SW 1271 (cell line): ENCODE measurements around the gene PYGL.
"Not testable (repeated sequence)": the region's sequence is repeated elsewhere in the genome, so short reads cannot be mapped to it uniquely, and the experiment has no call there.

Source experiments
- DNase-seq, 2 experiments: peaks; one replicate each; lab custom pipeline; 2025; lab: John Stamatoyannopoulos, UW

The PYGL gene

DNA sequence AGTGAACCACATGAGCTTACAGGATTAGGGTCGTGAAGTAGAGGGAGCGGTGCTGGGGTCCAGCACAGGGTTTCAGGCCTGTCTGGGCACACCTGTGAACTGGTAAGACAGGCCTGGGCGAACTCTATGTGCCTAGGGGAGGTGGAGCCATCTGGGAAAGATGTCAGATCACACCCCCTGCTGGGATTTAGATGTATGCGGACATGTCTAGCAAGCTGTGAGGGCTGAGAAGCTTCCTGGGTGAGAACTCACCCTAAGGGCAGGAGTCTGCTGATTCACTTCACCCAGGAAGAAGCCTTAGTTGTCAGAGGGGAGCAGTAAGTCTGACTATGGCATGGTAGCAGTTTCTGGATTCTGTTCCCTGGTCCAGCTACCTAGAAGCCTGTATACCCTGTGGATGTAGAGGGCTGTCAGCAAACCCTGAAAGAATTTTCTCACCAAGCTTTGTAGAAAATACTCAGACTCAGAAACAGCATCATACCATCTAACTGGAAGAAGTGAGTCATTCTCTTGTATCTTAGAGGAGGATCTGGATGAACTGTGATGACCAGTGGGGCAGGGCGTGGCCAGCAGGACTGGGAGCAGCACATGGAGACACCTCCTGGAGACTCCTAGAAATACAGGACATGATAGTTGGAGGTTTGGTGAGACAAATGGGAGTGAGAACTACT lies 11.2 kb upstream of the PYGL start:
- peak; percentile 92 to 97 for DNase-seq

DNA sequence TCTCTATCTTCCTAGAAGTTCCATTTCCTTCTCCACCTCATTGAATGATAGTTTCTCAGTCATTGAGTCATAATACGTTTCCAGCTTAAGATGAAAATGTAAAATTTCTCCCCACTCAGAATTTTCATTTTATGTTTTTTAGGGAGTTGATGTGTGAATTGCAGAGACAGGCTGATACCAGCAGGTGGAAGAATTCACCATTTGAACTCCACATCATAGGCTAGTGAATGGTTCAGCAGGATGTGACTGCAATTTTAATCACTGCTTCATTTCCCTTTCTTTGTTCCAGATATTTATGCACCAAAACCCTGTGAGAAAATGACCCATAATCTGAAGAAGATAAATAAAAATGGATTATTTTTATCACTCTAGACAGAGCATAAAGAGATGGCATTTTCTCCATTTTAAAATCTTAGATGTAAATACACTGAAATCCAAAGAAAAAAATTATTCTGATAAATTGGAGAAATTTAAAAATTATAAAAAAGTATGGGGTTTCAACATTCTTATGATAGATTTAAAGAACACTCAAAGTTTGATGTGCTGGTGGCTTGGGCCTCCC lies 10.6 kb upstream of the PYGL start:
- peak in 1 of 2 experiments; percentile 60 for DNase-seq

DNA sequence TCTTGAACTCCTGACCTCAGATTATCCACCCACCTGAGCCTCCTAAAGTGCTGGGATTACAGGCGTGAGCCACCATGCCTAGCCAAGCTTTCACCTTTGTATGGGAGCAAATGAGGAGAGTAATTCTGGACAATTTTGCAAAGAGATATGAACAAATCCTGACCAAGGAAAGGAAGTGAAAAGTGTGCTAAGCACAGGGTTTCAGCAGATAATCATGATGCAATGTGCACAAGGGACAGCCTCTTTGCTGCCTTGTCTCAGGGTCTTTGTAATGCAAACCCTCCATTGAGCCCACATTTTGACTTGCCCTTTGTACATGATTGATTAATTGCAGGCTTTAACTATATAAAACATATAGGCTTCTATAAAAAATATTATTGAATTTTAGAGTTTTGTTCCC lies 9.2 kb upstream of the PYGL start:
- no peak for DNase-seq

DNA sequence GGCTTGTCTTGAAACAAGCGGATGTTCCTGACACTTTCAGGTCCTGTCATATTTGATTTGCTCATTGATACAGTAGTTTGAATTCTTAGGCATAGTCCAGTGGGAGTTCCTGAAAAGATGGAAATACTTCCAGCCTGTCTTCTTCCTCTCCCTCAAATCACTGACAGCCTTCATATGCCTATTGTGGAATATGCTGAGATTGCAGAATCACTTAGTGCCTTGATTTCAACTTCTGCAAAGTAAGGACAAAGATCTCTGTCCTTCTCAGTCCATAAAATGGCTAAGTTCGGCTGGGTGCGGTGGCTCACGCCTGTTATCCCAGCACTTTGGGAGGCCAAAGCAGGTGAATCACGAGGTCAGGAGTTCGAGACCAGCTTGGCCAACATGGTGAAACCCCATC lies 6.7 kb upstream of the PYGL start:
- no peak for DNase-seq

DNA sequence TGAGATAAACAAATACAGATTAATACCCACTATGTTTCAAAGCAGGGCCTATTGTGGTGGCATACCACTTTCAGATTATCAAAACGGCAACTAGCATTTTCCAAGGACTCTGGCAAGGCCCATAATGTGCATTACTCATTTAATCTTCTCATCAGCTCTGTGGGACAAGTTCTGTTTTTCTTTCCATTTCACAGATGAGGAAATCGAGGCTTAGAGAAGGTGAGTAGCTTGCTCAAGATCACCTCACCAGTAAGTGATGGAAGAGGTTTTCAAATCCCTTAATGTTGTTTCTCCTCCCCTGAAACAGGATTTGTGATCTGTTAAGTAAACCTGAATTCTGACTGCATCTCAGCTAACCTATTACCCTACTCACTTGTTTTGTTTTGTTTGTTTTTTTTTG lies 3.9 kb upstream of the PYGL start:
- DNase-seq: no peak

DNA sequence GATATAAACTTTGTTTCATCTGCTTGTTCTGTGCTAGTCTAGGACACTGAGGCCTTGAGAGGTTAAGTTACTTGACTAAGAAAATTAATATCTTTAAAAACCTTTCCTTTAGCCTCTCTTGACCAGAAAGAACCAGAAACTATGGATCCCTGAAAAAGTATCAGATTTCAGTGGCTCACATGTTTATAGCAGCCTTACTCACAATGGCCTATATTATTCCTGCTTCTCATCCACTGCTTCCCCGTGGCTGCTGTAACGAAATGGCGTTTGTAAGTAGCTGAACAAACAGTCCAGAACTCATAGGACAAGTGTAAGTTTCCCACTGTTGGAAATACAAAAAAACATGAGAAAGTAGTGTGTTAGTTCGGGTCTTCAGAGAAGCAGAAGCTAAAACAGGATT lies 3.2 kb upstream of the PYGL start:
- no peak for DNase-seq

DNA sequence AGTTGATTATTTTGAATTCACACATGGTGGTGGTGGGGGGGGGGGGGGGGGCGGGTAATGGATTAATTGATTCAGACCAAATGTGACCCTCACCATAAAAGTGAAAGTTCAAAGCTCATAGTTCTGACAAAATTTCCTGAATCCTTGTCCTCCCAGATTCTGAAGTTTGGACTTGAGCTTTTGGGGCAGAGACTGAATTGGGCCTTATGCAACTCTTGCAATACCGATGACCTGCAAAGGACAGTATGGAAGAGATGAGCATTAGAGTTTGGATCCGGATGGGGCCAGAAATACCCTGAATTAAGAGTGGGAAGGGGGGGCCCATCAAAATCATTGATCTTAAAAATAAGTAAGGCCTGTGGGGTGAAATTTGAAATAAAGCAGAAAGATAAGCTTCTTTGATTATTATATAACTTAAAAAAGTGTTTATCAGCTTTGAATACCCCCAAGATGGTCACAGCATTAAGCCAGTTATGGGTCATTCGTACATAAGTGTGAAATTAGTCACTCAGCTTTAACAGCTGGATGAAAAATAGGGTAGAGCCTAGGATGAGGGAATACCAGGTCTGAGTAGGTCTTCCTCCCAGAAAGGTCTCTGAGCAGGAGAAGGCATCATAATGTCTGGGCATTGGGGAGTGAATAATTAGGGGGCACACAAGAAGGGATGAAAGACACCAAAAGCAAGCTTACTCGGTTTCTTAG lies 2.1 kb upstream of the PYGL start:
- DNase-seq: no peak

DNA sequence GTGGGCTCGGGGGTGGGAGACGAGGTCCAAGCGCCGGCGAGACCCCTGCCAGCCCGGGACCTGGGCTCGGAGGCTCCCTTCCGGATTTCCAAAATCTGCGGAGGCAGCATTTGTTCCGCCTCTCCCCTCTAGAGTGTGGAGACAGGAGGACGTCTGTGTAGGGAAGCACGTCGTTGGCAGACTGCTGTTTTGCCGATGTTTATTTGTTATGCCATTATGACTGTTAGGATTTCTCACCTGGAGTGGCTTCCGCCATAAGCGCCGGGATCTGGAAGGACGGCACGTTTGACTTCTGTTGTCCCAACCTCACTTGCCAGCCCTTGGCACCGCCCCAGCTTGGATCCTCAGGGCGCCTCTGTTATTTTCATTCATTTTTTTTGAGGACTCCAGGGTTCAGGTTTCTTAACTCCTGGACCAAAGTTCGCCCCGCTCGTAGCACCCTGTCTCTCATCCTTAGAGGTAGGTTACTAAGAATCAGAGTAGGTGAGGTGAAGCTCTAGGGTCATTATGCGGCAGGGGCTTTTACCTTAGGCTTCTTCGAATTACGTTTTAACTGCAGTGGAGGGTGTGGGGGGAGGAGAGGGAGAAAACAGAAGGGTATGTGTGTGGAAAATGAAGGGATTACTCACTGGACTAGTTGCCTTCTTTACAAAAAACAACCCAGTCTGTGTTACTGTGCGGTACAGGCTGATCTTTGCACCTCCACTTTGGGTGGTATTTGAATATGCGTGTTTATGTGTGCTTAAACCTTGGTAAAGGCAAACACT lies 547 bp upstream of the PYGL start:
- peak in 1 of 2 experiments; percentile 77 for DNase-seq

DNA sequence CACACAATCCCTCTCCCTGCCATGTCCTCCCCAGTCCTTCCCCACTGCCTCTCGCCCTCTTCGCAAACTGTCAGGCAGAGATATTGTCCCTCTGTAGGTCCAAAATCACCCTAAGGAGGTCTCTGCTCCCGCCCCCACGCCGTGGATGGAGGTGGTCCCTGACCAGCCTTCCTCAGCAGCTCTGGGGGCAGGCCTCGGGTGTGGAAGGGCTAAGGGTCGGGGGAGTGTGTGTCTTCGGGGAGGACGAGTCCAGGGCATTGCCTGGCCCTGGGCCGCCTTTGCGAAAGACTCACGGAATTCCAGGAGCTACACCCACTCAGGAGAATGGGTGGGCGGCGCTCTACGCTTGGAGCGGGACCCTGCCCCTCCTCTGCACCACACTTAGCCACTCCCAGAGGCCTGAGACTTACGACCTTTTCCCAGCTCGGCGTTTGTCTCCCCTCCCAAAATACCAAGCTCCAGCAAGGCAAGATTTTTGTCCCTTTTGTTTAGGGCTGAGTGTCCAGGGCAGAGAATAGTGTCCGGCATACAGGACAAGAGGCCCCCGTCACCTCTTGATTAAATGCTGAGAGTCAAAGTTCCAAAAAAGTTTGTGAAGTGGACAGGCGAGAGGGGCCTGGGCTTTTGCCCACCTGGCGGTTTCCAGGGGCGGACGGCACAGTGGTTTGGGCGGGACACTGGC lies 881 bp downstream of the PYGL start:
- peak; percentile 36 to 82 for DNase-seq

DNA sequence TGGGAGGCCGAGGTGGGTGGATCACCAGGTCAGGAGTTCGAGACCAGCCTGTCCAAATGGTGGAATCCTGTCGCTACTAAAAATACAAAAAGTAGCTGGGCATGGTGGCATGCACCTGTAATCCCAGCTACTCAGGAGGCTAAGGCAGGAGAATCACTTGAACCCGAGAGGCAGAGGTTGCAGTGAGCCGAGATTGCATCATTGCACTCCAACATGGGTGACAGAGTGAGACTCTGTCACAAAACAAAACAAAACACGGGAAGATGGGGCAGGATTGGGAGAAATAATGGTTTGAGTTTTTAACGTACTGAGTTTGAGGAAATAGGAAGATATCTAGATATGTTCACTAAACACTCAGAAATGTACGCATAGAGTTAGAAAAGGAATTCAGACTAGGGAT lies 2.6 kb downstream of the PYGL start:
- not testable (repeated sequence) for DNase-seq

DNA sequence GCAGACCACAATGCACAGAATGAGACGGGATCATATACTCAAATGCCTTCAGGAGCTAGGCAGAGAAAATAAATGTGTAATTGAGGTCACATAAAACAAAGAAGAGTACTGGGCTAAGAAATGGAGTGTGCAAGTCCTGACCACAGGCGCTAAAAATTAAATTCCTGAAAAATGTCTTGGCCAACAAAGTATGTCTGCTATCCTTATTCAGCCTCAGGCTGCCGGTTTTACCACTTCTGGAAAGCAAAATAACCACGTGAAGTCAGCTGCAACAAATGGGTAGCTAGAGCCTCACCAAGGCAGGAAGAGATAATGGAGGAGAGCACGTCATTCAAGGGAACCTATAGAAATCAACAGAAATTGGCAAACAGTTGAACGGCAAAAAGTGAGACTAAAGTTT lies 3.1 kb downstream of the PYGL start:
- DNase-seq: no peak

DNA sequence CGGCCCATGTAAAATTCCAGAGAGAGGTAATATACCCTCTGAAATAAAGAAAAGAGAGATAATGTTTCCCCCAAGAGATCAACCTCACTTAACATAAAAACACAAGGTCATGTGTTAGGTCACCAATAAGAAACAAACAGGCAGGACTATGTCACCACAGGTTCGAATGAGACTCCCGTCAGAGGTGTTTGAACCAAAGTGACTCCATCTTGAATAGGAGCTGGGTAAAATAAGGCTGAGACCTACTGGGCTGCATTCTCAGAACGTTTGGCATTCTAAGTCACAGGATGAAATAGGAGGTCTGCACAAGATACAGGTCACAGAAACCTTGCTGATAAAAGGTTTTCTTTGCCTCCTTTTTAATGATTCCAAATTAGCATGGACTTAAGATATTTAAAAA lies 6.5 kb downstream of the PYGL start:
- DNase-seq: no peak

DNA sequence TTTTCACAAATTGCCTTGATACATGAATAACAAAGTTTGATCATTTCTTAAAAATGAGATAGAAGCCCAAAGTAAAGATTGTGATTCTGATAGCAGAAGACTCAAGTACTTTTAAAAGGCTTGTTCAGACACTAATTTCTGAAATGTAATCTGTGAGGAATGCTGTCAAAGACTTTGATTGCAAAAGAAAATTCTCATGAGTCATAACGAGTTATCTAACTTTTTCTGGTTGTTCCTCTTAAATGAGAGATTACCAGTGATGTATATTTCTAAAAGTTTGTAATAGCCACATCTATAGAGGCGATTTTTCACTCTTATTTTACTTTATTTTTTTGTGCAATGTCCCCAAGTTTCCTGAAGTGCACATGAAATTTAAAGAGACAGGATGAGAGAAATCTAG lies 7.0 kb downstream of the PYGL start:
- peak in 1 of 2 experiments; percentile 25 for DNase-seq

DNA sequence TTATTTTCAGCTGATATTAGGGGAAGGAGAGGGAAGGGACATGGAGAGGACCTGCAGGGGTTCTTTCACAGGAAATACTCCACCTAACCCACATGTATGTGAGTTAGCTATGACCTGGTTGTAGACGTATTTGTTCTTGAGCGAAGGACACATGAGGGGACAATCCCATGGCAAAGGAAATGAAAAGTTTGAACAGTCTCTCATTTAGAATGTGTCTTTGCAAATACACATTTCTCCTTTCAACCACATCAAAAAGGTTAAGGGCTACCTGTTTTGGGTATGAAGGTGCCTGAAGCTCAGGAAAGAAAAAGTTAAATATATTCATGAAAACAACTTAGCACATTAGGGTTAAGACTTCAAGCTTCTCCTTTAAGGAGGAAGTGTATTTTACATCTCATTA lies 7.4 kb downstream of the PYGL start:
- DNase-seq: no peak

DNA sequence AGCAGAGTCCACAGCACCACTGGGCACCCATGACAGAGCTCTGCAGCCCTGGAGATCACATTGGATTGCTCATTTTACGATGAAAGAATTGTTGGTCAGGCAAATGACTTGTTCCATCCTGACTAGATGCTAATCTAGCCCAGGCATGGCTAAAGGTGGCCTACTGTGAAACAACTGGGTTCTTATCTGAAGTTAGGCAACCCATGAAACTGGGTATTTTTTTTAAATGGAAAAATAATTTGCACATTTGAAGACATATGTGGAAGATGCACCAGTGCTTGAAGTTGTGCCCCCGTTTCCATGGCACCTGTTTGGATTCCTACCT lies 8.3 kb downstream of the PYGL start:
- no peak for DNase-seq

DNA sequence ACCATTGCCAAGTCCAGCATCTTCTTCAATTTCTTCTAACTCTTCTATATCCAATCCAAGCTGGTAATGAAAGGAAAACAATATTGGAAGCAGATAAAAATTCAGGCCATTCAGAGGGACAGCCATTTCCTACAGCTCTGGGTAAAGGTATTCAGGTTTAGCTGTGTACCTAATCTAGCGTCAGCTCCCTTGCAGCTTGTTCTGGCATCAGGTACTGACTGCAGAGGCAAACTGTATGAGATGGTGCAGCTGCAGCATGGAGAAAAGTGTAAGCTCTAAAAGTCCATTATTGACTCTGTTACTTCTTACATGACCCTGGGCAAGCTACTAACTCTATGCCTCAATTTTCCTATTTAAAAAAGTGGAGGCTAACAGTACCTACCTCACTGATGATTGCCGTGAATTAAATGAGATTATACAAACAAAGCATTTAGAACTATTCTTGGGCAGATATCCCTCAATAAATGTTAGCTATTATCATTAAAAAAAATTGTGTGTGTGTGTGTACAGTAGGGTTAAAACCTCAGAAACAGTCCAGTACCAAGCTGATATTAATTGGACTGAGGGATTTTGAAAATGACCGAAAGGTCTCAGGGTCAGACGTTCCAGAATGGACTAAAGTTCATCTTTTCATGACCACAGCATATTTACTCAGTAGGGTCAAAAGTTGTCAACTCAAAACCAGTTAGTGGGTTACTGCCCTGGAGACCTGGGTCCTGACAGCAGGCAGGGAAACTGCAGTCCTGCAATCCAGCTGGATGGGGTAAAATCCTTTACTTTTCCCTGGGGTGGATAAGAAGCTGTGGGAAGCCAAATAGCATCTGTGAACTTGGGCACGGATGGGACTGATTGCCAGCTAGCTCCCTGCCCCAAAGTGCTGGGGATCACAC lies 8.9 kb downstream of the PYGL start:
- DNase-seq: no peak

DNA sequence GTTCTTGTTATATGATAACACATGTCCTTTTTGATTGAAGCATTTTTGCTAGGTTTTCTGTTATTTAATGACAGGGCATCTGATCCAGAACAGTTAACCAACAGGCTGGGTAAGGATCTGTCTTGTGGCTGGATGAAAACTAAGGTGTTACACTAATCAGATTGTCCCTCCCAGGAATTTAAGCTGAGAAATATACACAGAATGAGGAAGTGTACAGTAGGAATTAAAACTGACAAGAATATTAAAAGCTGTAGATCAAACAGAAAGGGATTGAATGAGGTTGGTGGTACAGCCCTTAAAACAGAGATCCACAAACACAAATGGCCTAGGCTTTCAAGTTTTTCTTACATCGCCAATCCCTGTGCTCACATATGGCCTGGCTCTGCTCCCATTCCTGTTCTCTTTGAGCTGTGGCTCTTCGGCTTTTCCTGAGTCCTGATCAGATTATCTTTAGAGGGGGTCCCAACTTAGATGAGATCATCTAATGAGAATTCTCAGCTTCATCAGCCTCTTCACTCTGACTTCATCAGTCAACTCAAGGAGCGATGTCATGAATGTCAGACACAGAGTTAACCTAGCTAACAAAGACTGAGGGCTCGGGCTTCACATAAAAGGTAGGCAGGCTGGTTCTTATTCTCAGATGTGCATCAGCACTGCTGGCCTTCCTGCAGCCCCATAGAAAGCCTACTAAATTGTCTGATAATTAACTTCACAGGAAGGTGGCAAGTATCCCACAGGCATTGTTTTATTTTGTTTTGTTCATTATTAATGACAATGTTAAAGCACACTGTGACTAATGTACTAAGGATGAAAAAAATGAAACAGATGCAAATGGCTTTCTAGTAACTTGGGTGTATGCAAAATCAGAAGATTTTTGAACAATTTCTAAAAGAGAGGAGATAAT lies 11.4 kb downstream of the PYGL start:
- DNase-seq: no peak

DNA sequence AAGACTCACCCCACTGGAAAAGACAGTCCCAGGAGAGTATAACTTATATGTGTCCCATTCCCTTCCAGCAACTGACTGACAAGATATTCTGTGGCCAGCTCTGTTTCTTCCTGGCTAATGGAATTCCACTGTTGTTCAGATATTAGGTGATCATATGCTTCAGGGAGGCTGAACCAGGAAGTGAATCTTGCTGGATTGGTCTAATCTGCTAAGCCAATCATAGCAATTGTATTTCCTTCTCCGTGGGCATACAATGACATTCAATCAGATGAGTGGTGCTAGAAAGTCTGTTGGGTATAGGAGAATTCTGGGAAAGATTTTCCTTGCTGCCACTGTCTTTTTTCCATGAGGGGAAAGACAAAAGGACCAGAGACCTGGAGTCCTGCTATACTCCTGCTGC lies 12.1 kb downstream of the PYGL start:
- no peak for DNase-seq

DNA sequence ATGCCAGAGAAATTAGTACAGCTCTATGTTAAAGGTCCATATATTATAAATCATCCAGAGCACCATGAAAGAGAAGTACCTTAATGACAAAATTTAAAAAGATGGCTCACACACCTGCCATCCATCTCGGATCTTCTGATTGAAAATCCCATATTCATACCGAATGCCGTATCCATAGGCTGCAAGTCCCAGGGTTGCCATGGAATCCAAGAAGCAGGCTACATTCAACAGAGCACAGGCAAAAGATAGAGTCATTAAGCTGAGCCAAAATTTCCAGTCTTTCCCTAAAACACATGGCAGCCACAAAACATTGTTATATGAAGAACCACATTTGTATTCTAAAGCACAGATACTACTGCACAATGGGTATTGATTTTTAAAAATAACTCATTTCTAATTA lies 12.7 kb downstream of the PYGL start:
- no peak for DNase-seq

DNA sequence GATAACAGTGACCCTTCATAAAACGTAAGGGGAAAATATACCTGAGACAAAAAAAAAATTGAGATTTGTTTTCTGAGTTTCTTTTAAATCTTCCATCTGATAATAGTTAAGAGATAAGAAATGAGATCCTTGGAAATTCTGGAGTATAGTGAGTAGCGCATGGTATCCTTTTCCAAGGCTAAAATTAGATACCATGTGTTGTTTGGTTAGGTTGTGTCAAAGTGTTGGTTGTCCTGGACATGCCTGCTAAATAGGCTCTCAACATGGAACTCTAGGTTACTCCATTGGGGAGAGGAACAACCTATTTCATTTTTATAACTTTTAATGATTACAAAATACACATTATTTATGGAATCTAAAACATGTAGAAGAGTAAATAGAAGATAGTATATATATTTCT lies 14.8 kb downstream of the PYGL start:
- DNase-seq: no peak
